C4-2B (cell line): ENCODE measurements around the gene CEACAM4.

Experiments
- H3K27ac ChIP-seq: fragments of 450-650 bp; 2 replicates; pipeline ENCODE4 v1.5.1; 2017
- ZFX ChIP-seq: fragments of 450-650 bp; IDR thresholded peaks from 2 replicates; pipeline ENCODE4 v1.6.1; 2017
- TF ChIP-seq, protein P1 (sequence below): fragments of 450-650 bp; conservative IDR thresholded peaks from 2 replicates; pipeline ENCODE4 v1.5.1; 2017; ENCODE audit warnings: mild to moderate bottlenecking

CEACAM4 gene

GRCh38 chr19:41617941-41618730 is 8.7 kb downstream of the CEACAM4 start:
- TF ChIP-seq, protein P1, sequence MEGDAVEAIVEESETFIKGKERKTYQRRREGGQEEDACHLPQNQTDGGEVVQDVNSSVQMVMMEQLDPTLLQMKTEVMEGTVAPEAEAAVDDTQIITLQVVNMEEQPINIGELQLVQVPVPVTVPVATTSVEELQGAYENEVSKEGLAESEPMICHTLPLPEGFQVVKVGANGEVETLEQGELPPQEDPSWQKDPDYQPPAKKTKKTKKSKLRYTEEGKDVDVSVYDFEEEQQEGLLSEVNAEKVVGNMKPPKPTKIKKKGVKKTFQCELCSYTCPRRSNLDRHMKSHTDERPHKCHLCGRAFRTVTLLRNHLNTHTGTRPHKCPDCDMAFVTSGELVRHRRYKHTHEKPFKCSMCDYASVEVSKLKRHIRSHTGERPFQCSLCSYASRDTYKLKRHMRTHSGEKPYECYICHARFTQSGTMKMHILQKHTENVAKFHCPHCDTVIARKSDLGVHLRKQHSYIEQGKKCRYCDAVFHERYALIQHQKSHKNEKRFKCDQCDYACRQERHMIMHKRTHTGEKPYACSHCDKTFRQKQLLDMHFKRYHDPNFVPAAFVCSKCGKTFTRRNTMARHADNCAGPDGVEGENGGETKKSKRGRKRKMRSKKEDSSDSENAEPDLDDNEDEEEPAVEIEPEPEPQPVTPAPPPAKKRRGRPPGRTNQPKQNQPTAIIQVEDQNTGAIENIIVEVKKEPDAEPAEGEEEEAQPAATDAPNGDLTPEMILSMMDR = no peak
- TF ChIP-seq ZFX = no peak
- no peak overlapping the region for H3K27ac ChIP-seq

GRCh38 chr19:41616792-41617621 is 9.9 kb downstream of the CEACAM4 start:
- TF ChIP-seq ZFX = no peak
- TF ChIP-seq, protein P1 = no peak
- no peak overlapping the region for H3K27ac ChIP-seq

DNA sequence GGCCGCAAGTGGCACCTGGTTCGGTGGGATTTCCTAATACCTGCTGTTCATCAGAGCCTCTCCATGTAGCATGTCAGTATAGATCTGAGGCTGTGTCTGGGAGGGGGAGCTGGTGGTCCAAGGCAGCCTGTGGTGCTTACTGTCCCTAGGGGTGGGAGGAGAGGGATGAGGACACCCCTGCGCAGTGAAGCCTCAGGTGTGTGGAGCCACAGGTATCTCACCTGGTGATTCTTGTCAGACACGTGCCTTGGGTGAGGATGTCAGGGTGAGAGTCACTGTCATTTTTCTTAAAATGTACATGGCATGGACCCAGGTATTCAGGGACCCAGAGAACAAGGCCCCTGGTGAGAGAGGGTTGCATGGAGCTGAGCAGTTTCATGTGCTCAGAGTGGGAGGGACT is 11.7 kb downstream of the CEACAM4 start:
- no peak overlapping the region for H3K27ac ChIP-seq
- TF ChIP-seq, protein P1 = no peak
- no peak for TF ChIP-seq ZFX

GRCh38 chr19:41612483-41612882 is 14.4 kb downstream of the CEACAM4 start:
- no peak overlapping the region for H3K27ac ChIP-seq
- TF ChIP-seq ZFX = no peak
- TF ChIP-seq, protein P1 = no peak

GRCh38 chr19:41610789-41611188 is 16.1 kb downstream of the CEACAM4 start:
- H3K27ac ChIP-seq = no peak overlapping the region
- TF ChIP-seq, protein P1 = no peak
- no peak for TF ChIP-seq ZFX

GRCh38 chr19:41607668-41608067 is 19.2 kb downstream of the CEACAM4 start:
- TF ChIP-seq, protein P1 = no peak
- H3K27ac ChIP-seq = no peak overlapping the region

GRCh38 chr19:41606215-41606837 is 20.5 kb downstream of the CEACAM4 start:
- no peak overlapping the region for H3K27ac ChIP-seq
- no peak for TF ChIP-seq ZFX
- TF ChIP-seq, protein P1 = no peak
